ENCODE data around the gene CCNB1IP1.
"Not testable (repeated sequence)": the region's sequence is repeated elsewhere in the genome, so short reads cannot be mapped to it uniquely, and the experiment has no call there.

The CCNB1IP1 gene

DNA sequence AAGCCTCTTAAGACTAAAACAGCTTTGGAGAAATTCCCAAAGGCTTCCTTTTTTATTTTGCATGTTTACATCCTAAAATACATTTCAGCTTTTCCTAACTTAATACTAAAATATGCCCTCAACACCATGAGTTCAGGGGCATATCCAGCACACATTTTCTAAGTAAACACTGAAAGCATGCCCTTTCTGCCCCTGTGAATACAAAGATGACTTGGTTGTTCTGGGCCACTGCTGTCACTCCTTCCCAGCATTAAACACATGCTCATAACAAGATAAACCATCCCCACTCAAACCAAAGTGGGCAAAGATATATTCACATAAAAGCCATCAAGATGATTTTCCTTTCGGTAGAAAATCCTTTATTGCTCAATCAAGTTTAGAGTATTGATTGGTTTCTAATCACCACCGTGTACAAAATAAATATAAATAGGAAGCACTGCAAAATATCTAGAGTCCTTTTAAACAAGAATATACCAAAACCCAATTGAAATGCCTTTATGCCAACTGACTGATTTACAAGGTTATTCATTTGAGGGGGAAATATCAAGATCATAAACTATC, 1.9 kb downstream of the CCNB1IP1 start:
- no peak for DNase-seq

DNA sequence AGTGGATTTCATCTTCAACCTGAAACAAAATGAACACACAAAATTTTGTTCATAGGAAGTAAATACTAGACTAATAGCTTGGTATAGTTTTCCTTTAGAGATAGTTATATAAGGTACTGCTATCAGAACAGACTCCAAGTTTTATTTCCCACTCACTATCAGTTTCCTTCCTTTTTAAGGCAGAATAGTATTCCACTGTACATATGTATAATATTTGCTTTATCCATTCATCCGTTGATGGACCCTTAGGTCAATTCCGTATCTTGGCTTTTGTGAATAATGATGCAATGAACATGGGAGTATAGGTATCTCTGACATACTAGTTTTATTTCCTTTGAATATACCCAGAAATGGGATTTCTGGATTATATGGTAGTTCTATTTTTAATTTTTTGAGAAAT, 3.7 kb downstream of the CCNB1IP1 start:
- no peak for DNase-seq

DNA sequence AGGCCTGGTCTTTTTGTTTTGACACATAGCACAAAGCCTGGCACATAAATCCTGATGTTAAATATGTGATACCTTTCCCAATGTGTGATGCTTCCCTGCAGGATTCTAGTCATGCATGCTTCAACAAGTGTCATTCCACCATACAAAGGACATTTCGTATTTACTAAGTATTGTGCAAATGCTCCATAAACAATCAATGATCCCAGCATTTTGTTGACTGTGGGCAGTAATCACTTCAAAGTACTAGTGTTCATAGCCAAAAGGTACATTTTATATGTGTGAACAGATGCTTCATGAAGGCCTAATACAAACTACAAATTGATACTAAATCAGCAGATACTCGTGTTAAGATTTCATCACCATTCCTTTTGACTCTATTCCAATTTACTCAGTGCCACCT, 4.4 kb downstream of the CCNB1IP1 start:
- DNase-seq, result no peak

DNA sequence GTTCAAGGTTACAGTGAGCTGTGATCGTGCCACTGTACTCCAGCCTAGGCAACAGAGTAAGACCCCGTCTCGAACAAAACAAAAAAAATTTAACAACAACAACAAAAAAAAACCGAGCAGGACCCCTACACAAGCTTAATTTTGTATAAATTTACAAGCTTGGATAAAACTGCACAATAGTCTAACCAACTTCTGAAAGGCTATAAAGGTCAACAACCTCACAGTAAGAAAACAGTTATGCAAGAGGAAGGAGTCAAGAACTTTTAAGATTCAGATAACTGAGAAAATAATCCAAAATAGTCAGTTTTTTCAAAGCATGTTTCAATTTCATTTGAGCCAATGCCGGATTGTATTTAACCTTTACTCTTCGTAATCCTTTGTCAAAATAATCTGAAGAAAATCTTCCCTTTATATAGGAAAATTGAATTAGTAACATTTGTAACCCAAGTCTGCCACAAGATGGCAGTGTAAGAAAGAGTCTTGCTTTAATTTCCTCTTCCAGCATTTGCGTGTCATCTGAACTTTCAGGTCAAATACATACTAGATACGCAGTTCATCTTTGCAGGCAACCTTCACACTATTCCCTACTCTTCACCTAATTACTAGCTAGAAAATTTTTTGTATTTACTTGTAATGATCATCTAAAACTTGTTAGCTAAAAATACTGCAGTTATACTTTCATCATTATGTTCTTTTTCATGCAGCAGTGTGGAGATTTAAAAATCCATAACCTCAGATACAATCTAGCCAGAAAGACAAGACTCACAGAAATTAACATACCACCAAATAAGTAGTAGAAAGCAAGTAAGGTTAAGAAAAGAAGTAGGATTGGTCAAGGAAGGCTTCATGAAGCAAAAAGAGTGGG, 5.8 kb downstream of the CCNB1IP1 start:
- peak; percentile 12 for DNase-seq

DNA sequence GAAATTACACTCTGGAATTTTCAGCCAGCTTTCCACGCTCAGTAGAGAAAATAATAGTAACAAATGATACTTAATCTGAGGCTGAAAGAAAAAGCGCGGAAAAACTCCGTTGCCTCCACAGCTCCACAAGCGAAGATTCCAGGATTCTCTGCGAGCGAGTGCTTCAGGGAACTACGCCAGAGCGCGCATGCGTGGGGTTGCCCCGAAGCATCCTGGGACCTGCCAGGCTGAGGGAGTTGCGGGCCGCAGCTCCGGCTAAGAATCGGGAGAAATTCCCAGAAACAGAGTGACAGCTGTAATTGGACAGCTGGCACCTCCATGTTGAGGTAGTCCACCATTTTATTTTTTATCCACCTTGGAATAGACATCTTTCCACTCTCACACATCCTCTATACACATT, 15.4 kb downstream of the CCNB1IP1 start:
- DNase-seq, result no peak

DNA sequence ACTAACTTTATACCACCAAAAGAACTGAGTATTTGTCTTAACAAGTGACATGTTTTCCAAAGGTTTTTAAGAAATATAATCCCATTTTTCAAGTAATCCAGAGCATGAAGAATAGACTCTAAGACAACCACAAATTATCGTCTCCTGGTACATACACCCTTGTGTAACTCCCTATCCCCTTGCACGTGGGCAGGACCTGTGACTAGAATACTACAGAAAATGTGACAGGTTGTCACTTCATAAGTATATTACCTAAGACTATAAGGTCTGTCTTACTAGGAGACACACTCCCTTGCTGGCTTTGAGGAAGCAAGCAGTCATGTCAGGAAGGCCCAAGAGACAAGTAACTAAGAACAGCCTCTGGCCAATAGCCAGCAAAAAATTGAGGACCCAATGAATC, 19.1 kb downstream of the CCNB1IP1 start:
- DNase-seq, result no peak

DNA sequence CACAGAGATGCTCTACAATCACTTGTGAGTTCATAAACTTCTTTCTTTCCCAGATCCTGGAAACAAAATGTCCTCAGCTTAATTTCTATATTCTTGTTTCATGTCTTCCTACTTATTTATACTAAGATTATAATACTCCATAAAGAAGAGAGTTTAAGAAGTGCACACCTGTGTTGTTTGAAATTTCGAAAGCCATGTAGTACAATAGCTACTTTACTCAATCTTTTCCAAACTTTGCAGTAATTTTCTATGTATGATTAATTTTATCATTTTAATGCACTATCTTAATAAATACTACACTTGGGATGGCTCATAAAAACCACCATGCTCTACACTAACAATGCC, 27.0 kb downstream of the CCNB1IP1 start:
- no peak for DNase-seq

DNA sequence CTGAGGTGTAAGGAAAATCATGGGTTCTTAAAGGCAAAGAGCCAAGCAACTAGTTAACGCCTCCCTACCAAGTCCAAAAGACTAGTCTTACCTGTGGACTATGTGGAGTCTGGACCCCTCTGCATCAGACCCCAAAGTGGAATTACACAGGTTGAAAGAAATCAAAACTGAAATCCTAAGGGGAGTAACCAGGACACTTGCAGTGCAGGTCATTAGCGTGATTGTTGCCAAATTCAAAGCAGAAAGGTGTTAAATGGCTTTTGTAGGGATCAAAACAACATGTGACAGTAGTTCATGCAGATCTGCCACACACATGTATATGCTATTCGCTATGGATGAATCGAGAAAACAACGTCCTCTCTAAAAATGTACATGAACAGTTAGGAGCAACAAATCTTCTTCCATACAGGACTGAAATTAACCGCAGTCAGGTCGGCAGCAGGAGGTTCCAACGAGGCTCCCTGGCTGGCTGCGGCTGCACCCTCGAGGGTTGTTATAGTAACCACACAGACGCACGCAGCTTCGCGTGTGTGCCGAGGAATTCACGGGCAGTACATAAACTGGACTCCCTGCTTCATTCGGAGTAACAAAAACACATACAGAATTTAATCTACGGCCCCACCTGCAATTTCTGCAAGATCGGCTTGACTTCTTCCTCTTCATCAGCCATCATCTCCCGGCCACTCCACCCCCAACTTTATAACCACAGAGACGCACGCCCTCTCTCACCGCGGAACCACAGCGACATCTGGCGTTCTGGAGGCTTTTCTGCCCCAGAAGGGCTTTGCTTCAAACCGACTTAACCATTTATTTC, 27.6 kb downstream of the CCNB1IP1 start, which contains the start of gene TTC5:
Gene TTC5, minus strand, starts transcription at position 687 of the 814 bp plus-strand sequence. Its CDS starts 14 bp downstream, at position 673.
- DNase-seq, result peak; percentile 56

DNA sequence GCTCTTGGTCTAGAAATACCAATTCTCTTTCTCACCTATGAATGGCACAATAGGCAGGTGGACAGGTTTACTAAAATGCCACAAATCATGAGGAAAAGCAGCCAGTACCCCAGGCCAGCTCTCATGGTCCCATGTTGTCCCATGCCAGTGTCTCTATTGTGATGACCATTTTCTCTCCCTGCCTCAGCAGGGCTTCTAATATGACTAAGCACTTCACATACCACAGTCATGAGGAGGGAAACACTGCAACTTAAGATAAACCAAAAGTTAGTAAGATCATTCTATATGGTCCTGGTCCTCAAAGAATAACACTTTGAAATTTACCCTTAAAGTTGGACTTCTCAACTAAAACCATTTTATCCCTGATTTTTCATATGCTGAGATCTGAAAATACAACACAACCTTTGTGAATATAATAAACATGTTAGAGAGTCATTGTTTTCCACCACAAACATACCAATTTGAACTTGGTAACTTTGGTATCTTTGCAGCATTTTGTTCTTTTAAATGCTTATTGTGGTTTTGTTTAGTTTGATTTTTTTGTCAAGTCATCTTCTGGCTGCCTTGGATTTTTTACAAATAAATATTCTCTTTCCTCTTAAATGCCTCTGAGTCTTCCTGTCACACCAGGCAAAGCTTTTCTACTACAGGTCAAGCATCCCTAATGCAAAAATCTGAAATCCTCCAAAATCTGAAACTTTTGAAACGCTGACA, 30.9 kb downstream of the CCNB1IP1 start:
- no peak for DNase-seq

DNA sequence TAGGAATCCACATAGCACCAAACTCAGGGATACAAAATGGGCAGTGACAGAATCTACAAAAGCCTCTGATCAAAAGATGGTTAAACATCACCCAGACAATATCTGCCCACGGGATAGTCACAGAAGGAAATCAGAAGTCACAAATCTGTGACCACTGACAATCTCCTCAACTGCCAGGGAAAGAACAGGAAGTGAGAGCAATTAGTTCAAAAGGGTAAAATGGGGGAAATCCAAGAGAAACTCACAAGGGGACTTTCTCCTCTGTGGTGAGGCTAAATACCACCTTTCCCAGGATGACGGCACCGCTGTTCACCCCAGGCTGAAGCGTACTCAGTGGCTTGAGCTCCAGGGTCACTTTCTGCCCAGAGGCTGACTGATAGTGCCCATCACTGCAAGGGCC, 38.0 kb downstream of the CCNB1IP1 start:
- no peak for DNase-seq

DNA sequence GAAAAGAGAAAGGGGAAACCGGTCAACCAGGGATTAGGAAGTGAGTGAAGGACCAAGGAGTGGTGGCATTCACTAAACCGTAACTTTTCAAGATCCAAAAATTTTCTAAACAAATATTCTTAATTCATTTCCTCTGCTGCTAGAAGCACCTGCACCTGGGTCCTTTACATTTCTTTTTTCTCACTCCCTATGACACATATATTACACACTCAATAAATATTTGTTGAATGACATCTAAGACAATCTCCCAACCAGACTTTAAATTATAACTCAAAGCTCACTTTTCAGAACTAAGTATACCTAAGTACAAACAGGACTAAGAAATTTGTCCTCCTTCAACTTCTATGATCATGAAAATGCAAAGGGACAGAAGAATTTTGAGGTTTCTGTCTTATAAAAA, 38.4 kb downstream of the CCNB1IP1 start:
- no peak for DNase-seq

DNA sequence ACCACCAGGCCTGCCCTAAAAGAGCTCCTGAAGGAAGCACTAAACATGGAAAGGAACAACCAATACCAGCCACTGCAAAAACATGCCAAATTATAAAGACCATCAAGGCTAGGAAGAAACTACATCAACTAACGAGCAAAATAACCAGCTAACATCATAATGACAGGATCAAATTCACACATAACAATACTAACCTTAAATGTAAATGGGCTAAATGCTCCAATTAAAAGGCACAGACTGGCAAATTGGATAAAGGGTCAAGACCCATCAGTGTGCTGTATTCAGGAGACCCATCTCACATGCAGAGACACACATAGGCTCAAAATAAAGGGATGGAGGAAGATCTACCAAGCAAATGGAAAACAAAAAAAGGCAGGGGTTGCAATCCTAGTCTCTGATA, 51.1 kb downstream of the CCNB1IP1 start:
- DNase-seq, result not testable (repeated sequence)

DNA sequence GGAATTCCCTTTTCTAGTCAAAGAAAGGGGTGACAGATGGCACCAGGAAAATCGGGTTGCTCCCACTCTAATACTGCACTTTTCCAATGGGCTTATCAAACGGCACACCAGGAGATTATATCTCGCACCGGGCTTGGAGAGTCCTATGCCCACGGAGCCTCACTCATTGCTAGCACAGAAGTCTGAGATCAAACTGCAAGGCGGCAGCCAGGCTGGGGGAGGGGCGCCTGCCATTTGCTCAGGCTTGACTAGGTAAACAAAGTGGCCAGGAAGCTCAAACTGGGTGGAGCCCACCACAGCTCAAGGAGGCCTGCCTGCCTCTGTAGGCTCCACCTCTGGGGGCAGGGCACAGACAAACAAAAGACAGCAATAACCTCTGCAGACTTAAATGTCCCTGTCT, 52.8 kb downstream of the CCNB1IP1 start:
- not testable (repeated sequence) for DNase-seq

DNA sequence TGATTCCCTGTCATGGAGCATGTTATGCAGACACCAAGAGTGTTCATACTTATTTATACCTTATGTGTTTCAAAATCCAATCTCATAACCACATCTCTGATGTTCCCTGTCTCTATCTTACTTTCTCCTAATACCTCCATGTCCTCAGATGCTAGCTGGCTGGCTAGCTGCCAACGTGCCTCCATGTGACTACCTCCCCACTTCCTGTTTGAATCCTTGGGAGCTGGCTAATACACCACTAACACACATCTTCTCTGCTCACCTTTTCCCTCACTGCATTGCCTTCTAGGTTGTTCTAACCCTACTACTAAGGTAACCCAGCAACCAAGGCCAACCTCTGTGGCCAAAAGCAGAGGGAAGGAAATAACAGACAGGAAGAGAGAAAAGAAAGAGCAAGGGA, 54.7 kb downstream of the CCNB1IP1 start:
- no peak for DNase-seq

DNA sequence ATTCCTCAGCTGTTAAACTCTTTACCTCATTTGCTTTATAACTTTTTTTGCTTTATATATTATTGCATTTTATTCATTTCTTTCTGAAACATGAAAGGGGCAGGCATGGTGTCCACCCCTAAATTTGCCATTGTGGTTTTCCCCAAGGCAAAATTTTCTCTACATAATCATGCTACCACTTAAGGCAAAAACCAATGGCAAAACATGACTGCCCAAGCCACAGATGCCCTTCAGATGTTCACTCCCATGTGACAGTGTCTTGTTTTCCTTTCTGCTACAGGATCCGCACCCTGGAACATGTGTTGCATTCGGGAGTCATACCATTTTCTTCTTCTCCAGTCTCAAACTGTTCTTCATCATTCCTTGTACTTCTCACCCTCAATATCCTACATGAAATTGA, 55.7 kb downstream of the CCNB1IP1 start:
- DNase-seq, result no peak

DNA sequence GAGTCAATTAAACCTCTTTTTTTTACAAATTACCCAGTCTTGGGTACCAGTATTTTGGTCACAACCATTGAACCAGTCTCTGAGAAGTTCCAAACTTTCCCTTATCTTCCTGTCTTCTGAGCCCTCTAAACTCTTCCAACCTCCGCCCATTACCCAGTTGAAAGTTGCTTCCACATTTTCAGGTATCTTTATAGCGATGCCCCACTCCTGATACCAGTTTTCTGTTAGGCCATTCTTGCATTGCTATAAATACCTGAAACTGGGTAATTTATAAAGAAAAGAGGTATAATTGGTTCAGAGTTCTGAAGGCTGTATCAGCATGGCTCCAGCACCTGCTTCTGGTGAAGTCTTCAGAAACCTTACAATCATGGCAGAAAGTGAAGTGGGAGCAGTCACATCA, 59.0 kb downstream of the CCNB1IP1 start:
- no peak for DNase-seq

DNA sequence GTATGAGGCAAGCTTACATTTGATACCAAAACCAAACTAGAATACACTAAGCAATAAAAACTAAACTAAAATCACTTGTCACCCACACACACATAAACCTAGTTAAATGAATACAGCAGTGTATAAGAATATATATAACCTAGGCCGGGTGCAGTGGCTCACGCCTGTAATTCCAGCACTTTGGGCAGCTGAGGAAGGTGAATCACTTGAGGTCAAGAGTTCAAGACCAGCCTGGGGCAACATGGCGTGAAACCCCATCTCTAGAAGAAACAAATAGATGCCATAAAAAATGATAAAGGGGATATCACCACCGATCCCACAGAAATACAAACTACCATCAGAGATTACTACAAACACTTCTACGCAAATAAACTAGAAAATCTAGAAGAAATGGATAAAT, 68.7 kb downstream of the CCNB1IP1 start:
- not testable (repeated sequence) for DNase-seq

DNA sequence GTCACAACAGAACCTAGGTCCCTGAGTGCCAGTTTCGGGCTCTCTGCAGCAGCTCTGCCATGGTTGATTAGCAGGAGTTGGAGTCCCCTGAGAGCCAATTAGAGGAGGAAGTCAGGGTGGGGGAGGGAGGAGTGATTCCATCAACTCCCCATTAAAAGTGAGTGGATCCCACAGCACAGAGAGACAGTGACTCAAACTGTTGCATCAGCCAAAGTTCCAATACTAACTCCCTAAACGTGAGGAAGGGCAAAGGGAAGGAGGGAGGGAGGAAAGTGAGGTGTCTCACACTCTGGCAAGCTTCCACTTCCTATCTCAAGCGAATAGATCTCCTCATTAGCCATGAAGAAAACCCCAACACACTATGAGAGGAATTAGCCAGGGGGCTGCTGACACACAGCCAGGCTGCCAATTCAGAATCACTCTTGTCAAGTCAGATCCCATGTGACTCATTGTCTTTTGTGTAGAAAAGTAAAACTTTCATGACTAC, 70.4 kb downstream of the CCNB1IP1 start:
- DNase-seq, result no peak
